ENCODE data around the gene GMPR. TPM values are rescaled to one million over a fixed set of nuclear protein-coding genes. Genes with fewer than 3 reads are reported as not detected.

The GMPR gene
- total RNA-seq, 1 experiment from 2014 or later = 24.0 TPM

DNA sequence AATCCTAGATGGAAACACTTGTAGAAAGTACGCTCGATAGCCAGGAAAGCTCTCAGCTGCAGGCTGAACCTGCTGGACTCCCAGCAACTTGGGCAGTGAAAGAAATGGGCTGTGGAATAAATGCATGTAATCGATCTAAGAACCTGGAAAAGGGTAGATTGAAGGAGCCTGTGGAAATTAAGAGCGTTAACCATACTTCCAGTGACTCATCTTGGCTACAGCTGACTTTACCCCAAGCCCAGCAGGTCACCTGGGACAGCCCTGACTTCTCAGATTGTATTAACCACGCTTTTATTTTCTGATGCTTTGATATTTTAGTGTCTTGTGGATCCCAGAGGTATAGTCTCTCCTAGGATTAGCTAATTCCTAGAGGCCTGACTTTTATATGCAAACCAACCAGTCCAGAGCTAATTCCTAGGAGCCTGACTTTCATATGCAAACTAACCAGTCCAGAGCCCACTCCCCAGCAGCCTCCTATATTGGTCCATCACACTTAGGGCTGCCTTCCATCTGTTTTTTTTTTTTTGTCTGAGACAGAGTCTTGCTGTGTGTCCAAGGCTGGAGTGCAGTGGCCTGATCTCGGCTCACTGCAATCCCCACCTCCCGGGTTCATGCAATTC lies 86.3 kb downstream of the GMPR start:
- TF ChIP-seq SRF (IDR thresholded peaks at IDR 0.05; ENCODE audit: low read depth) (no peak), CEBPB (IDR thresholded peaks at IDR 0.05; ENCODE audit: low read depth) (no peak), JUND (IDR thresholded peaks at IDR 0.05) (peak; percentile 15; the same call in 1 of the 2 replicates), TCF7L2 (IDR thresholded peaks at IDR 0.05; ENCODE audit: borderline replicate concordance, extremely low read depth, insufficient read depth, insufficient read length) (no peak), CBX3 (IDR thresholded peaks at IDR 0.05; ENCODE audit: low read depth) (no peak), ZFX (IDR thresholded peaks at IDR 0.05) (no peak), YY1 (IDR thresholded peaks at IDR 0.05; ENCODE audit: extremely low read depth, insufficient replicate concordance, low read depth, low read length) (no peak), SIN3A (IDR thresholded peaks at IDR 0.05; ENCODE audit: low read depth) (no peak), POLR2AphosphoS5 (IDR thresholded peaks at IDR 0.05; ENCODE audit: low read depth, low read length) (no peak), SP1 (IDR thresholded peaks at IDR 0.05; ENCODE audit: low read depth) (no peak), POLR2A (IDR thresholded peaks at IDR 0.05; ENCODE audit: borderline replicate concordance, extremely low read depth, insufficient read depth, insufficient read length) (no peak), FOSL1 (IDR thresholded peaks at IDR 0.05; ENCODE audit: low read depth) (0 out of 2 replicates have a peak, but pooled peaks have one; percentile 23)
- TF ChIP-seq, protein P1, sequence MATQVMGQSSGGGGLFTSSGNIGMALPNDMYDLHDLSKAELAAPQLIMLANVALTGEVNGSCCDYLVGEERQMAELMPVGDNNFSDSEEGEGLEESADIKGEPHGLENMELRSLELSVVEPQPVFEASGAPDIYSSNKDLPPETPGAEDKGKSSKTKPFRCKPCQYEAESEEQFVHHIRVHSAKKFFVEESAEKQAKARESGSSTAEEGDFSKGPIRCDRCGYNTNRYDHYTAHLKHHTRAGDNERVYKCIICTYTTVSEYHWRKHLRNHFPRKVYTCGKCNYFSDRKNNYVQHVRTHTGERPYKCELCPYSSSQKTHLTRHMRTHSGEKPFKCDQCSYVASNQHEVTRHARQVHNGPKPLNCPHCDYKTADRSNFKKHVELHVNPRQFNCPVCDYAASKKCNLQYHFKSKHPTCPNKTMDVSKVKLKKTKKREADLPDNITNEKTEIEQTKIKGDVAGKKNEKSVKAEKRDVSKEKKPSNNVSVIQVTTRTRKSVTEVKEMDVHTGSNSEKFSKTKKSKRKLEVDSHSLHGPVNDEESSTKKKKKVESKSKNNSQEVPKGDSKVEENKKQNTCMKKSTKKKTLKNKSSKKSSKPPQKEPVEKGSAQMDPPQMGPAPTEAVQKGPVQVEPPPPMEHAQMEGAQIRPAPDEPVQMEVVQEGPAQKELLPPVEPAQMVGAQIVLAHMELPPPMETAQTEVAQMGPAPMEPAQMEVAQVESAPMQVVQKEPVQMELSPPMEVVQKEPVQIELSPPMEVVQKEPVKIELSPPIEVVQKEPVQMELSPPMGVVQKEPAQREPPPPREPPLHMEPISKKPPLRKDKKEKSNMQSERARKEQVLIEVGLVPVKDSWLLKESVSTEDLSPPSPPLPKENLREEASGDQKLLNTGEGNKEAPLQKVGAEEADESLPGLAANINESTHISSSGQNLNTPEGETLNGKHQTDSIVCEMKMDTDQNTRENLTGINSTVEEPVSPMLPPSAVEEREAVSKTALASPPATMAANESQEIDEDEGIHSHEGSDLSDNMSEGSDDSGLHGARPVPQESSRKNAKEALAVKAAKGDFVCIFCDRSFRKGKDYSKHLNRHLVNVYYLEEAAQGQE (IDR thresholded peaks at IDR 0.05; ENCODE audit: low read depth) = no peak
- TF ChIP-seq, protein P2, sequence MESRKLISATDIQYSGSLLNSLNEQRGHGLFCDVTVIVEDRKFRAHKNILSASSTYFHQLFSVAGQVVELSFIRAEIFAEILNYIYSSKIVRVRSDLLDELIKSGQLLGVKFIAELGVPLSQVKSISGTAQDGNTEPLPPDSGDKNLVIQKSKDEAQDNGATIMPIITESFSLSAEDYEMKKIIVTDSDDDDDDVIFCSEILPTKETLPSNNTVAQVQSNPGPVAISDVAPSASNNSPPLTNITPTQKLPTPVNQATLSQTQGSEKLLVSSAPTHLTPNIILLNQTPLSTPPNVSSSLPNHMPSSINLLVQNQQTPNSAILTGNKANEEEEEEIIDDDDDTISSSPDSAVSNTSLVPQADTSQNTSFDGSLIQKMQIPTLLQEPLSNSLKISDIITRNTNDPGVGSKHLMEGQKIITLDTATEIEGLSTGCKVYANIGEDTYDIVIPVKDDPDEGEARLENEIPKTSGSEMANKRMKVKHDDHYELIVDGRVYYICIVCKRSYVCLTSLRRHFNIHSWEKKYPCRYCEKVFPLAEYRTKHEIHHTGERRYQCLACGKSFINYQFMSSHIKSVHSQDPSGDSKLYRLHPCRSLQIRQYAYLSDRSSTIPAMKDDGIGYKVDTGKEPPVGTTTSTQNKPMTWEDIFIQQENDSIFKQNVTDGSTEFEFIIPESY (IDR thresholded peaks at IDR 0.05; ENCODE audit: extremely low read depth, insufficient replicate concordance, low read length) = no peak
- no TSS peak for BruUV-seq (replicated peaks)
- DNase-seq (ENCODE audit: low read depth, low spot score) (no peak), ATAC-seq (no peak)
- ChIA-PET CTCF (interaction anchor here (1.4 kb wide), 1 partner anchor 7 kb away, joined by 4 read pairs; no protein-coding TSS in a partner anchor), RAD21 (ENCODE audit: low non-redundant PET in 1 of 2, low total read pairs in 2 of 2, uncharacterized antibody in 2 of 2, unreplicated experiment in 2 of 2) (no interaction called here), POLR2A (no interaction called here)
- intact Hi-C loops (cut with micrococcal nuclease) = no loop called here
- peak overlapping the region; percentile 47 for H3K4me2 ChIP-seq (ENCODE audit: low read length)
- H3K9ac ChIP-seq (ENCODE audit: low read length) = no peak overlapping the region
- no peaks in the 10 kb centered on the region for H3K36me3 ChIP-seq (ENCODE audit: control insufficient read depth in 1 of 2, insufficient read depth in 2 of 2, low read length in 2 of 2)
- no peaks in the 10 kb centered on the region for H4K20me1 ChIP-seq (ENCODE audit: insufficient read depth)
- H2AFZ ChIP-seq (ENCODE audit: low read depth, low read length, poor library complexity, severe bottlenecking) = no peak overlapping the region
- H3K79me2 ChIP-seq (ENCODE audit: insufficient read depth, low read length) = no peaks in the 10 kb centered on the region
- no peak overlapping the region for H3K4me3 ChIP-seq (replicated peaks in 1 of 2; ENCODE audit: low read depth in 1 of 2, low read length in 2 of 2)
- peaks cover 34 to 47% of the 10 kb centered on the region in 2 experiments for H3K4me1 ChIP-seq (ENCODE audit: control insufficient read depth in 1 of 2, insufficient read depth in 2 of 2, low read length in 2 of 2)
- no peaks in the 10 kb centered on the region for H3K9me2 ChIP-seq (ENCODE audit: insufficient read depth)
- H3K27ac ChIP-seq (ENCODE audit: low read depth, low read length) = no peak overlapping the region
- no peaks in the 10 kb centered on the region for H3K9me3 ChIP-seq (ENCODE audit: control insufficient read depth in 1 of 2, insufficient read depth in 1 of 2, low read depth in 1 of 2, low read length in 2 of 2)
- H3K27me3 ChIP-seq (ENCODE audit: insufficient read depth, low read length) = no peaks in the 10 kb centered on the region
